ENCODE measurements around the gene GSTA2. TPM values are rescaled to one million over a fixed set of nuclear protein-coding genes. Genes with fewer than 3 reads are reported as not detected.

Gene GSTA2
- total and polyA plus RNA-seq, 2 of the 13 experiments (the other 11 are each of a cell fraction or from before 2014, with no cell fraction given), result 0.75 to 13.7 TPM

- TF ChIP-seq HNF4G (IDR thresholded peaks at IDR 0.05; ENCODE audit: borderline replicate concordance, low read depth, low read length) (no peak), HNF4G (CRISPR knock-in tag; IDR thresholded peaks at IDR 0.05; ENCODE audit: borderline replicate concordance, low read depth) (no peak), NCOA1 (CRISPR knock-in tag; IDR thresholded peaks at IDR 0.05) (no peak), ZNF512 (CRISPR knock-in tag; IDR thresholded peaks at IDR 0.05) (no peak), FOXA1 (IDR thresholded peaks at IDR 0.05) (no peak), FOXA1 (CRISPR knock-in tag; IDR thresholded peaks at IDR 0.05) (no peak), ZNF235 (CRISPR knock-in tag; IDR thresholded peaks at IDR 0.05; ENCODE audit: borderline replicate concordance) (no peak), ZSCAN20 (CRISPR knock-in tag; IDR thresholded peaks at IDR 0.05; ENCODE audit: borderline replicate concordance) (0 out of 2 replicates have a peak, but pooled peaks have one; percentile 15), ZNF354B (CRISPR knock-in tag; IDR thresholded peaks at IDR 0.05) (no peak), ZBTB46 (CRISPR knock-in tag; IDR thresholded peaks at IDR 0.05; ENCODE audit: borderline replicate concordance) (no peak), POLR2A (IDR thresholded peaks at IDR 0.05; ENCODE audit: insufficient read depth in 1 of 2, low read depth in 2 of 2, low read length in 2 of 2) (no peak), ZNF770 (CRISPR knock-in tag; IDR thresholded peaks at IDR 0.05) (no peak), KLF9 (CRISPR knock-in tag; IDR thresholded peaks at IDR 0.05; ENCODE audit: low read depth) (no peak), PAXIP1 (CRISPR knock-in tag; conservative IDR thresholded peaks at IDR 0.05) (no peak), MTERF4 (CRISPR knock-in tag; IDR thresholded peaks at IDR 0.05) (no peak), ZIK1 (CRISPR knock-in tag; IDR thresholded peaks at IDR 0.05; ENCODE audit: borderline replicate concordance, low read depth) (no peak), FOXO4 (CRISPR knock-in tag; conservative IDR thresholded peaks at IDR 0.05) (no peak)
Observed at GRCh38 chr6:52726193-52726542, 37.1 kb downstream of the GSTA2 start (continued).
